Measurements from ENCODE around the gene TYW5. TPM values are rescaled to one million over a fixed set of nuclear protein-coding genes. Genes with fewer than 3 reads are reported as not detected.

The TYW5 gene
- polyA plus RNA-seq, 1 of the 3 experiments (the other 2 are of a cell fraction), result 3.6 TPM

- H3K9me2 ChIP-seq, result no peaks in the 10 kb centered on the region
- ChIA-PET POLR2A (no interaction called here), CTCF (no interaction called here)
- H3K4me1 ChIP-seq (ENCODE audit: control insufficient read depth in 1 of 2, insufficient read depth in 2 of 2, low read depth in 1 of 2, low read length in 1 of 2), result peaks cover 0 to 12% of the 10 kb centered on the region in 2 experiments; a peak in 1 of 4 replicates
- no peaks in the 10 kb centered on the region; the same call in 1 of the 2 replicates for H4K20me1 ChIP-seq (ENCODE audit: insufficient read depth)
- no peak overlapping the region for H3K9ac ChIP-seq
- H2AFZ ChIP-seq (ENCODE audit: low read depth), result no peak overlapping the region
- peaks cover 60 to 69% of the 10 kb centered on the region in 2 experiments for H3K36me3 ChIP-seq (replicated peaks in 1 of 2; ENCODE audit: control insufficient read depth in 1 of 2, insufficient read depth in 2 of 2, low read length in 1 of 2)
- peak overlapping the region in 1 of 2 experiments; percentile 21; a peak in 1 of 4 replicates for H3K27ac ChIP-seq (ENCODE audit: low read depth in 2 of 2, low read length in 1 of 2)
- H3K79me2 ChIP-seq (ENCODE audit: insufficient read depth), result peaks cover 53% of the 10 kb centered on the region
- peaks cover 17% of the 10 kb centered on the region for H3F3A ChIP-seq (replicated peaks; ENCODE audit: insufficient read depth)
- TF ChIP-seq ELF1 (IDR thresholded peaks at IDR 0.05), result no peak
- no peak for TF ChIP-seq RFX5 (IDR thresholded peaks at IDR 0.05; ENCODE audit: low read length)
- TF ChIP-seq RXRA (IDR thresholded peaks at IDR 0.05; ENCODE audit: borderline replicate concordance, low read depth), result no peak
- TF ChIP-seq GATA2 (CRISPR knock-in tag; IDR thresholded peaks at IDR 0.05), result no peak
- TF ChIP-seq EZH2phosphoT487 (IDR thresholded peaks at IDR 0.05; ENCODE audit: borderline replicate concordance, low read depth), result no peak
- TF ChIP-seq YY1 (IDR thresholded peaks at IDR 0.05; ENCODE audit: low read depth), result no peak
- no peak for TF ChIP-seq MEF2A (IDR thresholded peaks at IDR 0.05; ENCODE audit: borderline replicate concordance, low read depth)
- no peaks in the 10 kb centered on the region for H3K27me3 ChIP-seq (ENCODE audit: insufficient read depth)
- no peaks in the 10 kb centered on the region for H3K9me3 ChIP-seq
- H3K4me3 ChIP-seq (ENCODE audit: low read depth in 2 of 2, low read length in 1 of 2), result no peak overlapping the region
- WGBS (ENCODE audit: low lambda C conversion rate), result 93% methylated on average over 1 of the region's 1 CpG
- H3K4me2 ChIP-seq, result no peak overlapping the region
- no peak for DNase-seq
These were observed 9.1 kb downstream of the TYW5 start for GRCh38 chr2:199946196-199946595.

GRCh38 chr2:199943373-199943772 lies 11.9 kb downstream of the TYW5 start:
- no peaks in the 10 kb centered on the region for H3K27me3 ChIP-seq (ENCODE audit: insufficient read depth)
- H3K9me2 ChIP-seq, result no peaks in the 10 kb centered on the region
- POLR2A ChIA-PET, result no interaction called here
- no peak for DNase-seq
- no peak overlapping the region for H3K4me2 ChIP-seq
- H3K36me3 ChIP-seq (replicated peaks in 1 of 2; ENCODE audit: control insufficient read depth in 1 of 2, insufficient read depth in 2 of 2, low read length in 1 of 2), result peaks cover 62 to 65% of the 10 kb centered on the region in 2 experiments
- TF ChIP-seq FOSL2 (IDR thresholded peaks at IDR 0.05; ENCODE audit: borderline replicate concordance, low read depth) (no peak), NRF1 (IDR thresholded peaks at IDR 0.05; ENCODE audit: low read depth, low read length) (no peak)
- H3K4me1 ChIP-seq (ENCODE audit: control insufficient read depth in 1 of 2, insufficient read depth in 2 of 2, low read depth in 1 of 2, low read length in 1 of 2), result peaks cover 0 to 12% of the 10 kb centered on the region in 2 experiments; a peak in 1 of 4 replicates
- H3K4me3 ChIP-seq (ENCODE audit: low read depth in 2 of 2, low read length in 1 of 2), result no peak overlapping the region
- CTCF ChIA-PET, result no interaction called here
- no peak overlapping the region for H3K9ac ChIP-seq
- peaks cover 23% of the 10 kb centered on the region for H3F3A ChIP-seq (replicated peaks; ENCODE audit: insufficient read depth)
- no peaks in the 10 kb centered on the region; the same call in 1 of the 2 replicates for H4K20me1 ChIP-seq (ENCODE audit: insufficient read depth)
- H3K27ac ChIP-seq (ENCODE audit: low read depth in 2 of 2, low read length in 1 of 2), result no peak overlapping the region
- WGBS (ENCODE audit: low lambda C conversion rate), result 97% methylated on average over 4 of the region's 4 CpGs
- H3K79me2 ChIP-seq (ENCODE audit: insufficient read depth), result peaks cover 35% of the 10 kb centered on the region
- H3K9me3 ChIP-seq, result no peaks in the 10 kb centered on the region
- H2AFZ ChIP-seq (ENCODE audit: low read depth), result no peak overlapping the region

GRCh38 chr2:199940373-199940772 lies 14.9 kb downstream of the TYW5 start:
- peaks cover 50 to 57% of the 10 kb centered on the region in 2 experiments for H3K36me3 ChIP-seq (replicated peaks in 1 of 2; ENCODE audit: control insufficient read depth in 1 of 2, insufficient read depth in 2 of 2, low read length in 1 of 2)
- peaks cover 11% of the 10 kb centered on the region for H3F3A ChIP-seq (replicated peaks; ENCODE audit: insufficient read depth)
- no peaks in the 10 kb centered on the region for H4K20me1 ChIP-seq (ENCODE audit: insufficient read depth)
- WGBS (ENCODE audit: low lambda C conversion rate), result 92% methylated on average over 2 of the region's 2 CpGs
- H3K27me3 ChIP-seq (ENCODE audit: insufficient read depth), result no peaks in the 10 kb centered on the region
- no peak overlapping the region for H3K4me2 ChIP-seq
- H3K79me2 ChIP-seq (ENCODE audit: insufficient read depth), result peaks cover 32% of the 10 kb centered on the region
- H3K9ac ChIP-seq, result no peak overlapping the region
- no peaks in the 10 kb centered on the region for H3K9me3 ChIP-seq
- no peaks in the 10 kb centered on the region for H3K9me2 ChIP-seq
- no peak for TF ChIP-seq SIN3A (IDR thresholded peaks at IDR 0.05; ENCODE audit: borderline replicate concordance, low read depth, low read length)
- peak; percentile 55 for TF ChIP-seq CTCF (IDR thresholded peaks at IDR 0.05)
- TF ChIP-seq RAD21 (IDR thresholded peaks at IDR 0.05; ENCODE audit: low read length), result peak; percentile 59; the same call in 1 of the 2 replicates
- CTCF ChIA-PET, result interaction anchor here (0.6 to 1.8 kb wide), 9 partner anchors 10 to 1618 kb away, joined by 3 to 7 read pairs (median 3); partner anchors contain the start of gene FTCDNL1
- POLR2A ChIA-PET, result no interaction called here
- no peak overlapping the region for H3K4me3 ChIP-seq (ENCODE audit: low read depth in 2 of 2, low read length in 1 of 2)
- peak; percentile 14 for DNase-seq
- no peak overlapping the region for H3K27ac ChIP-seq (ENCODE audit: low read depth in 2 of 2, low read length in 1 of 2)
- H3K4me1 ChIP-seq (ENCODE audit: control insufficient read depth in 1 of 2, insufficient read depth in 2 of 2, low read depth in 1 of 2, low read length in 1 of 2), result no peaks in the 10 kb centered on the region
- H2AFZ ChIP-seq (ENCODE audit: low read depth), result no peak overlapping the region
